Endothelial cell of umbilical vein (primary cell): ENCODE measurements around the gene MBD2. TPM values are rescaled to one million over a fixed set of nuclear protein-coding genes. Genes with fewer than 3 reads are reported as not detected.

Experiments
- BruUV-seq: library from RNA; stranded (reverse); fragments of 400-500 nt; replicated peaks from 2 replicates; lab custom pipeline; 2021; lab: Mats Ljungman, UMichigan
- CTCF ChIA-PET: fragments of 300-600, 350-600 bp; sonication (Branson Sonifier 250); formaldehyde crosslinking; loops from one replicate; lab custom pipeline; 2021; ENCODE audit warnings: antibody characterized with exemption, inconsistent platforms; lab: Charles Lee
- POLR2A ChIA-PET: fragments of 300-600, 350-600 bp; sonication (Branson Sonifier 250); formaldehyde crosslinking; loops from one replicate; lab custom pipeline; 2021; ENCODE audit warnings: antibody characterized with exemption, inconsistent platforms; lab: Charles Lee
- DNase-seq: peaks from one replicate; pipeline ENCODE4 v3.0.0-alpha.2; 2011; ENCODE audit warnings: low read depth, low spot score
- FAIRE-seq: peaks from 2 replicates; lab custom pipeline; 2011; peaks lifted over from hg19 to GRCh38; lab: Jason Lieb, UNC
- H2AFZ ChIP-seq: 2 replicates; pipeline ENCODE4 v1.6.0; 2012; ENCODE audit warnings: low read depth, low read length, control low read depth, inconsistent platforms
- H3K27ac ChIP-seq: 2 replicates; pipeline ENCODE4 v1.5.1; 2011; ENCODE audit warnings: low read depth, mild to moderate bottlenecking, control low read depth, low read length, moderate library complexity; ENCODE audit not compliant: insufficient read depth
- H3K27me3 ChIP-seq, 2 experiments: 2 replicates each; pipeline versions ENCODE4 v1.6.0 to v1.6.1; 2011; ENCODE audit warnings: low read length in 2 of 2, mixed read lengths in 1 of 2; ENCODE audit not compliant: control insufficient read depth in 2 of 2, insufficient read depth in 2 of 2
- H3K36me3 ChIP-seq, 2 experiments: 2 replicates in 1 of 2; 3 replicates in 1 of 2; pipeline ENCODE4 v1.5.1; 2011; ENCODE audit warnings: low read length in 2 of 2, mild to moderate bottlenecking in 1 of 2, moderate library complexity in 1 of 2; ENCODE audit not compliant: control insufficient read depth in 2 of 2, insufficient read depth in 2 of 2; ENCODE audit errors: extremely low read depth in 1 of 2
- H3K4me1 ChIP-seq: 3 replicates; pipeline ENCODE4 v1.5.1; 2011; ENCODE audit warnings: mild to moderate bottlenecking, low read length; ENCODE audit not compliant: control insufficient read depth, insufficient read depth; ENCODE audit errors: extremely low read depth
- H3K4me2 ChIP-seq: 2 replicates; pipeline ENCODE4 v1.6.1; 2011; ENCODE audit warnings: low read length, control low read depth, mixed read lengths; ENCODE audit not compliant: insufficient read depth
- H3K4me3 ChIP-seq, 3 experiments: fragments of 200-600 bp in 1 of 3; sonication (generic), shearing (Covaris generic) in 1 of 3; replicated peaks in 1 of 3; 2 replicates each; pipeline ENCODE4 v1.5.1; 2011 to 2016; ENCODE audit warnings: control low read depth in 3 of 3, low read length in 3 of 3, mild to moderate bottlenecking in 2 of 3, inconsistent platforms in 1 of 3, low read depth in 1 of 3, moderate library complexity in 1 of 3; ENCODE audit not compliant: insufficient read depth in 1 of 3
- H3K79me2 ChIP-seq: 2 replicates; pipeline ENCODE4 v1.6.0; 2012; ENCODE audit warnings: low read length, inconsistent platforms; ENCODE audit not compliant: control insufficient read depth, insufficient read depth
- H3K9ac ChIP-seq: replicated peaks from 2 replicates; pipeline ENCODE3; 2011; ENCODE audit warnings: low read length, control low read depth; ENCODE audit not compliant: insufficient read depth; ENCODE audit errors: extremely low read depth
- H3K9me1 ChIP-seq: replicated peaks from 3 replicates; pipeline ENCODE4 v1.6.0; 2011; ENCODE audit warnings: mild to moderate bottlenecking, low read length; ENCODE audit not compliant: control insufficient read depth, insufficient read depth; ENCODE audit errors: extremely low read depth
- H3K9me3 ChIP-seq: replicated peaks from 2 replicates; pipeline ENCODE4 v1.5.1; 2012; ENCODE audit warnings: low read length, inconsistent platforms; ENCODE audit not compliant: control insufficient read depth, insufficient read depth
- H4K20me1 ChIP-seq: replicated peaks from 2 replicates; pipeline ENCODE3; 2011; ENCODE audit warnings: mild to moderate bottlenecking, low read length; ENCODE audit not compliant: control insufficient read depth, insufficient read depth; ENCODE audit errors: extremely low read depth
- EZH2 ChIP-seq: IDR thresholded peaks from 2 replicates; pipeline ENCODE4 v1.6.1; 2012; ENCODE audit warnings: borderline replicate concordance, low read depth, mild to moderate bottlenecking, moderate library complexity, low read length, inconsistent platforms; ENCODE audit not compliant: severe bottlenecking
- FOS ChIP-seq: IDR thresholded peaks from 2 replicates; pipeline ENCODE4 v1.6.1; 2011; ENCODE audit warnings: mild to moderate bottlenecking, low read length, moderate library complexity, borderline replicate concordance; ENCODE audit not compliant: insufficient read depth
- GATA2 ChIP-seq: IDR thresholded peaks from 2 replicates; pipeline ENCODE4 v1.7.0; 2011; ENCODE audit warnings: low read depth, mild to moderate bottlenecking, moderate library complexity, mixed read lengths, low read length; ENCODE audit not compliant: insufficient read length, insufficient read depth
- JUN ChIP-seq: IDR thresholded peaks from 2 replicates; pipeline ENCODE4 v1.6.1; 2011; ENCODE audit warnings: borderline replicate concordance, low read depth; ENCODE audit not compliant: insufficient read length, insufficient read depth
- MAX ChIP-seq: IDR thresholded peaks from 2 replicates; pipeline ENCODE4 v1.6.1; 2011; ENCODE audit not compliant: insufficient read depth, insufficient read length
- MYC ChIP-seq: IDR thresholded peaks from one replicate; pipeline ENCODE4 v1.6.1; 2011; ENCODE audit warnings: mild to moderate bottlenecking, low read depth, low read length
- POLR2A ChIP-seq: IDR thresholded peaks from 2 replicates; pipeline ENCODE4 v1.6.1; 2012; ENCODE audit warnings: low read depth, mild to moderate bottlenecking, control low read depth, low read length
- POLR2AphosphoS5 ChIP-seq: IDR thresholded peaks from 2 replicates; pipeline ENCODE4 v1.6.1; 2012; ENCODE audit warnings: low read depth, mild to moderate bottlenecking, control low read depth, low read length, moderate library complexity; ENCODE audit not compliant: insufficient read depth
- dilution Hi-C: fragments of 300-500 bp; cut with MboI; formaldehyde crosslinking; loops from one replicate; pipeline ENCODE4 v1.15.0; 2019; ENCODE audit warnings: low sequenced_read_pairs; ENCODE audit not compliant: extremely low pct_ligation_motif_present
- intact Hi-C: fragments of 100-400 bp; cut with micrococcal nuclease; formaldehyde crosslinking; loops from one replicate; pipeline ENCODE4 v1.10.0; 2022
- polyA plus RNA-seq, 4 experiments: library from polyadenylated mRNA; depleted of rRNA in 3 of 4; stranded (reverse) in 3 of 4; unstranded in 1 of 4; fragments of >200 nt; gene quantifications; 2 replicates each; pipeline versions ENCODE4 v1.2.1 to v1.2.3, GENCODE V29; 2011 to 2012; ENCODE audit warnings: missing spikeins in 1 of 4
- total RNA-seq: library from RNA; stranded (reverse); gene quantifications from 2 replicates; pipeline ENCODE4 v1.2.3, GENCODE V29; 2021
- TF ChIP-seq, protein P1 (sequence below), 2 donors: IDR thresholded peaks; 1 replicate in 1 of 2; 2 replicates in 1 of 2; pipeline ENCODE4 v1.5.1; 2011; ENCODE audit warnings: low read length in 2 of 2, mild to moderate bottlenecking in 2 of 2, moderate library complexity in 2 of 2, control low read depth in 1 of 2, inconsistent platforms in 1 of 2, low read depth in 1 of 2; ENCODE audit not compliant: insufficient read depth in 1 of 2; ENCODE audit errors: extremely low read depth in 1 of 2

Gene MBD2
- total and polyA plus RNA-seq, 2 donors (not counting 3 experiments of a cell fraction or from before 2014, with no cell fraction given), result 86.8 to 110 TPM

GRCh38 chr18:54263904-54264336 lies 39.5 kb upstream of the MBD2 start:
- H3K4me1 ChIP-seq, result no peaks in the 10 kb centered on the region
- no peak overlapping the region for H2AFZ ChIP-seq
- no peaks in the 10 kb centered on the region for H3K9me3 ChIP-seq
- H3K27ac ChIP-seq, result no peak overlapping the region
- CTCF ChIA-PET, result interaction anchor here (0.6 to 1.4 kb wide), 3 partner anchors 10 to 41 kb away, joined by 3 read pairs; no protein-coding TSS in a partner anchor
- no peak overlapping the region for H3K9ac ChIP-seq
- no peak overlapping the region for H3K4me3 ChIP-seq
- no peaks in the 10 kb centered on the region for H3K79me2 ChIP-seq
- FAIRE-seq (no peak), DNase-seq (no peak)
- no TSS peak for BruUV-seq
- no peaks in the 10 kb centered on the region for H3K9me1 ChIP-seq
- TF ChIP-seq GATA2 (no peak), EZH2 (no peak), MAX (no peak), FOS (no peak), POLR2AphosphoS5 (no peak), POLR2A (no peak), MYC (no peak), JUN (no peak)
- TF ChIP-seq, protein P1, sequence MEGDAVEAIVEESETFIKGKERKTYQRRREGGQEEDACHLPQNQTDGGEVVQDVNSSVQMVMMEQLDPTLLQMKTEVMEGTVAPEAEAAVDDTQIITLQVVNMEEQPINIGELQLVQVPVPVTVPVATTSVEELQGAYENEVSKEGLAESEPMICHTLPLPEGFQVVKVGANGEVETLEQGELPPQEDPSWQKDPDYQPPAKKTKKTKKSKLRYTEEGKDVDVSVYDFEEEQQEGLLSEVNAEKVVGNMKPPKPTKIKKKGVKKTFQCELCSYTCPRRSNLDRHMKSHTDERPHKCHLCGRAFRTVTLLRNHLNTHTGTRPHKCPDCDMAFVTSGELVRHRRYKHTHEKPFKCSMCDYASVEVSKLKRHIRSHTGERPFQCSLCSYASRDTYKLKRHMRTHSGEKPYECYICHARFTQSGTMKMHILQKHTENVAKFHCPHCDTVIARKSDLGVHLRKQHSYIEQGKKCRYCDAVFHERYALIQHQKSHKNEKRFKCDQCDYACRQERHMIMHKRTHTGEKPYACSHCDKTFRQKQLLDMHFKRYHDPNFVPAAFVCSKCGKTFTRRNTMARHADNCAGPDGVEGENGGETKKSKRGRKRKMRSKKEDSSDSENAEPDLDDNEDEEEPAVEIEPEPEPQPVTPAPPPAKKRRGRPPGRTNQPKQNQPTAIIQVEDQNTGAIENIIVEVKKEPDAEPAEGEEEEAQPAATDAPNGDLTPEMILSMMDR (IDR thresholded peaks at IDR 0.05; ENCODE audit: extremely low read depth in 1 of 2, insufficient read depth in 1 of 2, low read depth in 1 of 2, low read length in 2 of 2), result no peak
- H3K4me2 ChIP-seq, result no peak overlapping the region
- POLR2A ChIA-PET, result no interaction called here
- H4K20me1 ChIP-seq, result no peaks in the 10 kb centered on the region
- H3K36me3 ChIP-seq, result no peaks in the 10 kb centered on the region
- intact Hi-C loops (no loop called here), dilution Hi-C loops (no loop called here)
- H3K27me3 ChIP-seq, result no peaks in the 10 kb centered on the region
